ENCODE data around the gene EFNA4. TPM values are rescaled to one million over a fixed set of nuclear protein-coding genes. Genes with fewer than 3 reads are reported as not detected.

The EFNA4 gene
- total and polyA plus RNA-seq, 2 of the 4 experiments (the other 2 are of a cell fraction): 3.8 to 11.8 TPM

DNA sequence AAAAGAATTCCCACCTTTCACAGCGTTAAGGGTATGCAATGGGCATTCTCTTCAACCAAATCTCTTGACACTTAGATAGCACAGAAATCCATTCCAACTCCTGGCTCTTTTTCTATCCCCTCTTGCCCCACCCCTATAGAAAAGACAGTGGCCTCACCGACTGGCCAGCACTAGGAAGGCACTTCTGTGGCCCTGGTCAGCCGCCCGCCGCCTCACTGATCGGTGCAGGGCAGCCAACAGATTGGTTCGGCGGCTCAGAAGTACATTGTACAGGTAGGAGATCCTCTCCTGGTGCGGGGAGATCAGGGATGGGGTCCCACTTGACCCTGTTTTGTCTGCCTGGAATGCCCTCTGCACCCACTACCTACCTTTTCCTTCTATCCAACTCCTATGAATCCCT lies 39.2 kb upstream of the EFNA4 start:
- Histone ChIP-seq H2BK5ac (ENCODE audit: low read depth, low read length, poor library complexity, severe bottlenecking) (no peak overlapping the region), H3K9ac (ENCODE audit: low read depth, low read length) (no peak overlapping the region), H3K23ac (ENCODE audit: low read depth, low read length) (no peak overlapping the region), H4K91ac (ENCODE audit: insufficient read depth, low read depth, low read length) (no peak overlapping the region), H3K14ac (replicated peaks; ENCODE audit: low read depth, low read length) (no peak overlapping the region), H3K4me1 (ENCODE audit: control insufficient read depth, insufficient read depth, low read length) (peaks cover 3% of the 10 kb centered on the region; the same call in 1 of the 2 replicates), H3K9me1 (ENCODE audit: insufficient read depth, low read length) (peaks cover 4% of the 10 kb centered on the region), H4K20me1 (ENCODE audit: insufficient read depth, low read length) (no peaks in the 10 kb centered on the region), H2AK9ac (replicated peaks; ENCODE audit: low read depth, low read length, poor library complexity) (no peak overlapping the region), H3K79me1 (ENCODE audit: low read depth in 1 of 2, low read length in 2 of 2) (no peaks in the 10 kb centered on the region), H2BK120ac (ENCODE audit: low read depth, low read length) (no peak overlapping the region), H3K36me3 (ENCODE audit: control insufficient read depth, insufficient read depth, low read length) (no peaks in the 10 kb centered on the region), H3K27me3 (ENCODE audit: control insufficient read depth, insufficient read depth, low read length) (peaks cover 8% of the 10 kb centered on the region), H3K4me2 (ENCODE audit: low read depth, low read length) (no peak overlapping the region), H2BK15ac (ENCODE audit: low read depth, low read length) (no peak overlapping the region), H3K9me3 (ENCODE audit: control insufficient read depth, insufficient read depth, low read length) (no peaks in the 10 kb centered on the region), H2AFZ (replicated peaks; ENCODE audit: low read length, poor library complexity) (no peak overlapping the region), H3K27ac (ENCODE audit: insufficient read depth, low read length) (no peak overlapping the region), H4K5ac (ENCODE audit: low read depth, low read length) (no peak overlapping the region), H3K4ac (ENCODE audit: low read depth, low read length) (no peak overlapping the region), H3K18ac (ENCODE audit: low read depth, low read length) (no peak overlapping the region), H2BK20ac (ENCODE audit: low read depth, low read length) (no peak overlapping the region), H3K4me3 (ENCODE audit: insufficient read depth, low read depth, low read length) (no peak overlapping the region), H4K8ac (ENCODE audit: low read depth in 2 of 2, low read length in 2 of 2) (no peak overlapping the region), H3K56ac (ENCODE audit: extremely low read depth, insufficient read depth, low read length) (no peak overlapping the region), H2AK5ac (ENCODE audit: low read depth, low read length) (no peak overlapping the region)
- TF ChIP-seq RAD21 (IDR thresholded peaks at IDR 0.05; ENCODE audit: low read length) (no peak), SMC3 (IDR thresholded peaks at IDR 0.05; ENCODE audit: low read depth, low read length) (no peak), BHLHE40 (IDR thresholded peaks at IDR 0.05; ENCODE audit: low read depth, low read length) (no peak), RFX5 (IDR thresholded peaks at IDR 0.05; ENCODE audit: low read depth, low read length) (no peak), RCOR1 (IDR thresholded peaks at IDR 0.05; ENCODE audit: insufficient replicate concordance, low read length) (no peak), CHD1 (IDR thresholded peaks at IDR 0.05; ENCODE audit: low read depth, low read length) (no peak), MXI1 (IDR thresholded peaks at IDR 0.05; ENCODE audit: borderline replicate concordance, low read depth, low read length) (no peak)
- TF ChIP-seq, protein P1, sequence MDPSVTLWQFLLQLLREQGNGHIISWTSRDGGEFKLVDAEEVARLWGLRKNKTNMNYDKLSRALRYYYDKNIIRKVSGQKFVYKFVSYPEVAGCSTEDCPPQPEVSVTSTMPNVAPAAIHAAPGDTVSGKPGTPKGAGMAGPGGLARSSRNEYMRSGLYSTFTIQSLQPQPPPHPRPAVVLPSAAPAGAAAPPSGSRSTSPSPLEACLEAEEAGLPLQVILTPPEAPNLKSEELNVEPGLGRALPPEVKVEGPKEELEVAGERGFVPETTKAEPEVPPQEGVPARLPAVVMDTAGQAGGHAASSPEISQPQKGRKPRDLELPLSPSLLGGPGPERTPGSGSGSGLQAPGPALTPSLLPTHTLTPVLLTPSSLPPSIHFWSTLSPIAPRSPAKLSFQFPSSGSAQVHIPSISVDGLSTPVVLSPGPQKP (IDR thresholded peaks at IDR 0.05; ENCODE audit: borderline replicate concordance, low read depth, low read length): no peak
- TF ChIP-seq, protein P2, sequence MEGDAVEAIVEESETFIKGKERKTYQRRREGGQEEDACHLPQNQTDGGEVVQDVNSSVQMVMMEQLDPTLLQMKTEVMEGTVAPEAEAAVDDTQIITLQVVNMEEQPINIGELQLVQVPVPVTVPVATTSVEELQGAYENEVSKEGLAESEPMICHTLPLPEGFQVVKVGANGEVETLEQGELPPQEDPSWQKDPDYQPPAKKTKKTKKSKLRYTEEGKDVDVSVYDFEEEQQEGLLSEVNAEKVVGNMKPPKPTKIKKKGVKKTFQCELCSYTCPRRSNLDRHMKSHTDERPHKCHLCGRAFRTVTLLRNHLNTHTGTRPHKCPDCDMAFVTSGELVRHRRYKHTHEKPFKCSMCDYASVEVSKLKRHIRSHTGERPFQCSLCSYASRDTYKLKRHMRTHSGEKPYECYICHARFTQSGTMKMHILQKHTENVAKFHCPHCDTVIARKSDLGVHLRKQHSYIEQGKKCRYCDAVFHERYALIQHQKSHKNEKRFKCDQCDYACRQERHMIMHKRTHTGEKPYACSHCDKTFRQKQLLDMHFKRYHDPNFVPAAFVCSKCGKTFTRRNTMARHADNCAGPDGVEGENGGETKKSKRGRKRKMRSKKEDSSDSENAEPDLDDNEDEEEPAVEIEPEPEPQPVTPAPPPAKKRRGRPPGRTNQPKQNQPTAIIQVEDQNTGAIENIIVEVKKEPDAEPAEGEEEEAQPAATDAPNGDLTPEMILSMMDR (conservative IDR thresholded peaks at IDR 0.05; ENCODE audit: low read depth, low read length): no peak
- WGBS, 2 experiments (ENCODE audit: extremely low coverage in 2 of 2, insufficient read length in 1 of 2): no CpG with 5 or more reads among the region's 9 CpGs
- BruUV-seq (replicated peaks): no TSS peak
- POLR2A ChIA-PET (ENCODE audit: unreplicated experiment): no interaction called here
- CTCF ChIA-PET: no interaction called here
- dilution Hi-C loops (cut with HindIII; ENCODE audit: low sequenced_read_pairs, unreplicated experiment): no loop called here
- intact Hi-C loops (cut with micrococcal nuclease): no loop called here
- ATAC-seq (ENCODE audit: low read depth) (no peak), DNase-seq (no peak)
- in situ Hi-C loops (cut with MboI; ENCODE audit: low sequenced_read_pairs): no loop called here
